Naive B cell (primary cell): ENCODE results near the gene CHCHD6. TPM values are rescaled to one million over a fixed set of nuclear protein-coding genes. Genes with fewer than 3 reads are reported as not detected.

ENCODE experiments used
- ATAC-seq, 2 donors: fragments of 150-1000 bp; cut with Tn5 transposase; 2 replicates each; pipeline ENCODE4 v1.10.0; 2021; ENCODE audit warnings: low read depth in 2 of 2, mild to moderate bottlenecking in 2 of 2, moderate library complexity in 2 of 2
- DNase-seq: peaks from one replicate; pipeline ENCODE4 v3.0.0; 2022
- H3K27ac Mint-ChIP-seq, 6 donors: one replicate each; pipeline ENCODE4 v1.8.0; 2020 to 2022; ENCODE audit warnings: mild to moderate bottlenecking in 6 of 6, mixed read lengths in 6 of 6, moderate library complexity in 5 of 6, inconsistent platforms in 2 of 6
- H3K27me3 Mint-ChIP-seq, 3 donors: one replicate each; pipeline ENCODE4 v1.8.0; 2021 to 2022; ENCODE audit warnings: mixed read lengths in 3 of 3, mild to moderate bottlenecking in 1 of 3
- H3K36me3 Mint-ChIP-seq, 2 donors: one replicate each; pipeline ENCODE4 v1.8.0; 2020 to 2022; ENCODE audit warnings: mixed read lengths in 2 of 2, inconsistent platforms in 1 of 2, mild to moderate bottlenecking in 1 of 2
- H3K4me1 Mint-ChIP-seq, 3 donors: one replicate each; pipeline ENCODE4 v1.8.0; 2020 to 2022; ENCODE audit warnings: mixed read lengths in 3 of 3, inconsistent platforms in 1 of 3, mild to moderate bottlenecking in 1 of 3, moderate library complexity in 1 of 3
- H3K4me3 Mint-ChIP-seq, 8 donors: one replicate each; pipeline ENCODE4 v1.8.0; 2020 to 2022; ENCODE audit warnings: mild to moderate bottlenecking in 8 of 8, mixed read lengths in 8 of 8, moderate library complexity in 8 of 8, inconsistent platforms in 2 of 8
- H3K9me3 Mint-ChIP-seq, 7 donors: one replicate each; pipeline ENCODE4 v1.8.0; 2020 to 2022; ENCODE audit warnings: mixed read lengths in 7 of 7, mild to moderate bottlenecking in 5 of 7, inconsistent platforms in 2 of 7, moderate library complexity in 1 of 7
- polyA plus RNA-seq, 6 donors: library from polyadenylated mRNA; unstranded; fragments of 300-500 nt; fragmentation: Illumina TruSeq; gene quantifications; one replicate each; pipeline ENCODE4 v1.2.3, GENCODE V29; 2021; ENCODE audit warnings: low read depth in 6 of 6

The CHCHD6 gene
- 10 to 100 TPM in 4 of 6 donors, 1 to 10 TPM in 2; 8.7 to 16.3 (median 11.1) TPM for polyA plus RNA-seq

GRCh38 chr3:126703512-126704493 is at the start of gene CHCHD6:
Gene CHCHD6 (plus strand): TSS chr3:126704240. CDS start chr3:126704313, 73 bp downstream.
- H3K36me3 Mint-ChIP-seq, result peaks cover 0 to 4% of the 10 kb centered on the region in 2 donors
- peak; percentile 95 for DNase-seq
- no peaks in the 10 kb centered on the region for H3K9me3 Mint-ChIP-seq
- peaks cover 21 to 28% (median 23%) of the 10 kb centered on the region in 3 donors for H3K4me1 Mint-ChIP-seq
- peaks cover 16 to 35% (median 33%) of the 10 kb centered on the region in 3 donors for H3K27me3 Mint-ChIP-seq
- peak within 1 kb of the TSS; percentile 1 to 97 (median 89) for H3K27ac Mint-ChIP-seq
- H3K4me3 Mint-ChIP-seq, result peak within 1 kb of the TSS; percentile 82 to 99 (median 97)
- peak; percentile 96 to 97 for ATAC-seq

DNA sequence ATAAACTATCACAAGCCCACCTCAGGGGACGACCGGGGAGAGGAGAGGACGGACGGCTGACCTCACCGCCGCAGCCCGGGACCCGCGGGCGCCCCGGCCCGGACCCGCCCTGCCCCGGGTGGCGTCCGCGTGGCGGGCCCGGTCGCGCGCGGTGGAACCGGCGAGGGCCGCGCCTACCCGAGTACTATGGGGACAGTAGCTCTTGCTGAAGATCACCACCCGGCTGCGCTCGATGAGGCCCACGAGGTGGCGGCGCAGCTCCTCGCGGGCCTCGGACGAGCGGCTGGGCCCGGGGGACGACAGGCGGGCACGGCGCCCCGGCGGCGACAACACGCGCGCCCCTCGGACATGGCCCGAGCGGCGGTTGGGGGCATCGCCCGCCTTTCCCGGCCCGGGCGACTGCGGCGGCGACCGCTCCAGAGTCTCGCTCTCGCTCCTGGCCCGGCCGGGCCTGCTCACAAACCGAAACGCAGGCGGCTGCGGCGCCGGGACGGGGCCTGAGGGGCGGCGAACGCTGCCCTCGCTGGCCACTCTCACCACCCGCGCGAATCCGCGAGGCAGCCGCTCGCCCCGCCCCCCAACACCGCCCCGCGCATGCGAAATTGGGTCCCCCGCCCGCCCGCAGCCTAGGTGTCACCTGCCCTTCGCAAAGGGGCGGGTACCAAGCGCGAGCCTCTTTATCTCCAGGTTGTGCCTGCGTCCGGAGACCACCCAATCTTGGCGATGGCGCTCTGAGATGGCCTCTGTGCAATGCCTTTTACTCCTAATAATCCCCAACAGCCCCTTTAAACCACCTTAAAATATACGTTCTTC is 49.3 kb upstream of the CHCHD6 start, which contains the start of gene TXNRD3:
Gene TXNRD3, minus strand, starts transcription at position 554 of the 813 bp plus-strand sequence.
- Mint-ChIP-seq H3K27me3 (peaks cover 14 to 43% (median 20%) of the 10 kb centered on the region in 3 donors), H3K4me1 (peaks cover 3 to 6% (median 5%) of the 10 kb centered on the region in 3 donors), H3K27ac (peak within 1 kb of the TSS in 2 of 6 donors; percentile 65 to 93), H3K4me3 (peak within 1 kb of the TSS; percentile 85 to 92 (median 89)), H3K9me3 (peaks cover 0 to 2% (median 0%) of the 10 kb centered on the region in 7 donors), H3K36me3 (no peaks in the 10 kb centered on the region)
- DNase-seq (peak; percentile 49), ATAC-seq (peak; percentile 80 to 82)

- H3K4me3 Mint-ChIP-seq, result peak overlapping the region in 6 of 8 donors; percentile 9 to 92 (median 68)
- peaks cover 3 to 10% (median 6%) of the 10 kb centered on the region in 3 donors for H3K4me1 Mint-ChIP-seq
- H3K27ac Mint-ChIP-seq, result no peak overlapping the region
- no peaks in the 10 kb centered on the region for H3K36me3 Mint-ChIP-seq
- ATAC-seq (no peak), DNase-seq (no peak)
- peaks cover 0 to 2% (median 0%) of the 10 kb centered on the region in 7 donors for H3K9me3 Mint-ChIP-seq
- H3K27me3 Mint-ChIP-seq, result peaks cover 12 to 46% (median 14%) of the 10 kb centered on the region in 3 donors
Measured at GRCh38 chr3:126655887-126656286, 48.2 kb upstream of the CHCHD6 start.

- H3K4me1 Mint-ChIP-seq, result peaks cover 3 to 10% (median 6%) of the 10 kb centered on the region in 3 donors
- ATAC-seq (no peak), DNase-seq (no peak)
- peaks cover 11 to 49% (median 19%) of the 10 kb centered on the region in 3 donors for H3K27me3 Mint-ChIP-seq
- H3K36me3 Mint-ChIP-seq, result no peaks in the 10 kb centered on the region
- H3K9me3 Mint-ChIP-seq, result peaks cover 0 to 2% (median 0%) of the 10 kb centered on the region in 7 donors
- H3K27ac Mint-ChIP-seq, result no peak overlapping the region
- H3K4me3 Mint-ChIP-seq, result peak overlapping the region in 3 of 8 donors; percentile 18 to 85 (median 41)
Measured at GRCh38 chr3:126656371-126657134, 47.5 kb upstream of the CHCHD6 start.

- Mint-ChIP-seq H3K4me3 (peak overlapping the region in 1 of 8 donors; percentile 56), H3K4me1 (peaks cover 3 to 10% (median 6%) of the 10 kb centered on the region in 3 donors), H3K36me3 (no peaks in the 10 kb centered on the region), H3K27me3 (peaks cover 16 to 63% (median 18%) of the 10 kb centered on the region in 3 donors), H3K9me3 (peaks cover 0 to 2% (median 0%) of the 10 kb centered on the region in 7 donors), H3K27ac (no peak overlapping the region)
- DNase-seq (no peak), ATAC-seq (no peak)
Measured at GRCh38 chr3:126657901-126658300, 46.1 kb upstream of the CHCHD6 start.

DNA sequence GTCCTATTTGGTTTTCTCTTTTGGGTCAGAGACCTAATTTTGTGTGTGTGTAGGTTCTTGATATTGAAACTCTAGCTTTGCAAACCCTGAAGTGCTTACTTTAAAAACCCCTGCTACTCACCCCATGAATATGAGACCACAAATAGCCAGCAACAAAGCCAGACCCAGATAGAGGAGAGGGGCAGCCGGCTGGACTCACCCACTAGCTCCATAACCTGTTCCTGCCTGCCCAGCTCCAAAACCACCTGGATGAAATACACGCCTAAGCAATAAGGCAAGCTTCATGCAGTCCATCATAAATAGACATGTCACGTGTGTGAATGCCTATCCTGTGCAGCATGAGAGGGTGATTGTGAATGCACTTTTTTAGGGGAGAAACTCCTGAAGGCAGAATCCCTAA is 45.5 kb upstream of the CHCHD6 start:
- Mint-ChIP-seq H3K27ac (no peak overlapping the region), H3K9me3 (peaks cover 0 to 2% (median 0%) of the 10 kb centered on the region in 7 donors), H3K36me3 (no peaks in the 10 kb centered on the region), H3K4me1 (peaks cover 3 to 10% (median 6%) of the 10 kb centered on the region in 3 donors), H3K27me3 (peaks cover 9 to 63% (median 11%) of the 10 kb centered on the region in 3 donors), H3K4me3 (no peak overlapping the region)
- DNase-seq, result no peak
- ATAC-seq, result no peak

- Mint-ChIP-seq H3K9me3 (peaks cover 0 to 2% (median 0%) of the 10 kb centered on the region in 7 donors), H3K27ac (no peak overlapping the region), H3K4me1 (peaks cover 0 to 6% (median under 1%) of the 10 kb centered on the region in 3 donors), H3K36me3 (no peaks in the 10 kb centered on the region), H3K4me3 (no peak overlapping the region), H3K27me3 (peaks cover 6 to 62% (median 12%) of the 10 kb centered on the region in 3 donors)
- ATAC-seq, result no peak
- no peak for DNase-seq
Measured at GRCh38 chr3:126659915-126660886, 43.8 kb upstream of the CHCHD6 start.

DNA sequence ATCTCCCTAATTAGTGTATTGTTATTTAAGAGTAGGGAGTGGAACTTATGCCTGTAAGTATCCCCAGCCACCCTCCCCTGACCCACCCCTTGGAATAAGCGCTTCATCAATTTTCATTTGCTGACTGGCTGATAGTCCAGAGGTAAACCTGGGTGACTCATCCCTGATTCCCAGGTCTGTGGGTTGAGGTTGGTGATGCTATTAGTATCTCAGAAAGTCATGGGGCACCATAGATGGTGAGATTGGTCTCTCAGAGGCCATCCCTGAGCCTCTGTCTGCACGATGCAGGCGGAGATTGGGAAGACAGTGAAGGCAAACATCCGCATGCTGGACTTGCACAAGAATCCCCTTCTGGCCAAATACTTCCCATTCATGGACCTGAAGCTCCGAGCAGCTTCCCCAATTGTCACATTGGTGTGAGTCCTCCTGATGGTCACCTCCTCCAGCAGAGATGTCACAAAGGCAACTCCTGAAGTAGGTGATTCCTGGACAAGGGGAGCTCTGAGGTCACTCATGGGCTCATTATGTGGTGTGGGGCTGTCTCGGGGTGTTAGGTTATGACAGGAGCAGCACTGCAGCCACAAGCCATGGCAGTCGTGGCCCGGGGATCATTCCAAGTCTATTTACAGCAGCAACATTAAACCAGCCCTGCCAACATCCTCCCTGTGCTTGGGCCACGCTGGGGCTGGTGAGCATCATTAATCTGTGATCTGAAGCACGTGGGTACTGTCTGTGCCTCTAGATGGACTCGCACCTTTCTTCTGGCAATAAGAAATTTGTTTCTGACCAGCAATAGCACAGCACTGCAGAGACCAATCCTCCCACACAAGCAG is 42.3 kb upstream of the CHCHD6 start:
- no peak for DNase-seq
- Mint-ChIP-seq H3K4me3 (peak overlapping the region in 1 of 8 donors; percentile 42), H3K36me3 (no peaks in the 10 kb centered on the region), H3K27me3 (peaks cover 5 to 52% (median 19%) of the 10 kb centered on the region in 3 donors), H3K27ac (no peak overlapping the region), H3K4me1 (peaks cover 0 to 4% (median 3%) of the 10 kb centered on the region in 3 donors), H3K9me3 (peaks cover 0 to 4% (median 0%) of the 10 kb centered on the region in 7 donors)
- no peak for ATAC-seq

DNA sequence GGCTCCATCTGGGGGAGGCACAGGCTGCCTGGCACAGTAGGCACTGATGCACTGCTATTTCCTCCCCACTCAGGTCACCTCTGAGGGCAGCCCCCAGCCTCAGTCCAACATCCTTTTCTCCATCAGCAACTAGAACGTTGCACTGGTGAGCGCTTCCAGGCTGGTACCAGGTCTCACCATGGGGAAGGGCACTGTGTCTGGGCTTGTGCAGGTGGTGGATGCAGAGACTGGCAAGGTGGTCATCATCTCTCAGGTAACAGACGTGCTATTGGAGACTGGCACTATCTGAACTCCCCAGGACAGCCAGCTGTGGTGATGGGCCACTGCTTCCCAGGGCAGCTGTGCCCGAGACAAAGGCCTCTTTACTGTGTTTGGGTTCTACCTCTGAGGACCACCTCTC is 40.8 kb upstream of the CHCHD6 start:
- no peak overlapping the region for H3K4me3 Mint-ChIP-seq
- H3K27me3 Mint-ChIP-seq, result peaks cover 5 to 40% (median 19%) of the 10 kb centered on the region in 3 donors
- no peaks in the 10 kb centered on the region for H3K36me3 Mint-ChIP-seq
- H3K4me1 Mint-ChIP-seq, result peaks cover 0 to 4% (median 3%) of the 10 kb centered on the region in 3 donors
- H3K9me3 Mint-ChIP-seq, result peaks cover 0 to 4% (median 0%) of the 10 kb centered on the region in 7 donors
- no peak overlapping the region for H3K27ac Mint-ChIP-seq
- no peak for ATAC-seq
- no peak for DNase-seq

DNA sequence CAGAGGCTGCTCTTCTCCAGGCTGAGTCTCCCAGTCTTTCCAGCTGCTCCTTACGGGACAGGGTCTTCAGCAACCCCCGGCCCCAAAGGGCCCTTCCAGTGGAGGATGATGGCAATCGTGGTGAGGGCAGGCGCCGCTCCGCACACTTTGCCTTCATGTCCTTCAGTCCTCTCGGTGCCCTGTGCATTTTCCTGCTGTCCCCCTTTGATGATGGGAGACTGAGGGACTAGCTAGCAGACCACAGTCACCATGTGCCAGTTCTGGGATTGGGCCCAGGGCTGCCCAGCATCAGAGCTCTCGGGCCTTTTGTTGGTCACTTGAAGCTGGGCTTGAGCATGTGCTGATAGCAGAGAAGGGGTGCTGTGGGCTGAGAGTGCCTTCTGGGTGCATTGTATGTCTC is 40.3 kb upstream of the CHCHD6 start:
- H3K4me3 Mint-ChIP-seq, result no peak overlapping the region
- H3K4me1 Mint-ChIP-seq, result peaks cover 0 to 4% (median 3%) of the 10 kb centered on the region in 3 donors
- peaks cover 0 to 4% (median 0%) of the 10 kb centered on the region in 7 donors for H3K9me3 Mint-ChIP-seq
- no peak for ATAC-seq
- no peak overlapping the region for H3K27ac Mint-ChIP-seq
- H3K27me3 Mint-ChIP-seq, result peaks cover 5 to 38% (median 19%) of the 10 kb centered on the region in 3 donors
- DNase-seq, result no peak
- H3K36me3 Mint-ChIP-seq, result no peaks in the 10 kb centered on the region
